Caco-2 (cell line): Measurements from ENCODE around the gene ACER2. TPM values are rescaled to one million over a fixed set of nuclear protein-coding genes. Genes with fewer than 3 reads are reported as not detected.

Experiments
- BruUV-seq: library from RNA; stranded (reverse); fragments of 400-500 nt; replicated peaks from 2 replicates; lab custom pipeline; 2021; lab: Mats Ljungman, UMichigan
- CTCF ChIA-PET: fragments of 300-600 bp; sonication (Branson Sonifier 250); formaldehyde crosslinking; loops from one replicate; lab custom pipeline; 2022; ENCODE audit warnings: antibody characterized with exemption; lab: Charles Lee
- POLR2A ChIA-PET: fragments of 300-600 bp; sonication (Branson Sonifier 250); formaldehyde crosslinking; loops from one replicate; lab custom pipeline; 2022; ENCODE audit warnings: antibody characterized with exemption; lab: Charles Lee
- DNase-seq, 2 experiments: peaks; one replicate each; pipeline versions ENCODE4 v3.0.0 to v3.0.0-alpha.2; 2020 to 2022
- H3K27me3 ChIP-seq: replicated peaks from 2 replicates; pipeline ENCODE4 v1.6.0; 2011; ENCODE audit warnings: low read length; ENCODE audit not compliant: control insufficient read depth, insufficient read depth
- H3K36me3 ChIP-seq: 2 replicates; pipeline ENCODE4 v1.5.1; 2011; ENCODE audit warnings: low read length; ENCODE audit not compliant: control insufficient read depth, insufficient read depth
- H3K4me1 ChIP-seq: fragments of 250-450 bp; sonication (Bioruptor Pico); 2 replicates; pipeline ENCODE4 v1.5.1; 2020; ENCODE audit warnings: mild to moderate bottlenecking
- H3K4me3 ChIP-seq: 2 replicates; pipeline ENCODE4 v1.5.1; 2011; ENCODE audit warnings: low read depth, mild to moderate bottlenecking, control low read depth, low read length
- H3K9me3 ChIP-seq: fragments of 250-450 bp; sonication (Bioruptor Pico); 2 replicates; pipeline ENCODE4 v1.5.1; 2020; ENCODE audit warnings: mild to moderate bottlenecking, moderate library complexity
- H3K27ac Mint-ChIP-seq: one replicate; pipeline ENCODE4 v1.8.0; 2022; ENCODE audit warnings: mixed read lengths; ENCODE audit not compliant: unreplicated experiment
- H3K27me3 Mint-ChIP-seq: one replicate; pipeline ENCODE4 v1.8.0; 2022; ENCODE audit warnings: mixed read lengths; ENCODE audit not compliant: insufficient read depth, unreplicated experiment
- H3K36me3 Mint-ChIP-seq: one replicate; pipeline ENCODE4 v1.8.0; 2022; ENCODE audit warnings: mild to moderate bottlenecking, mixed read lengths; ENCODE audit not compliant: insufficient read depth, unreplicated experiment
- H3K4me1 Mint-ChIP-seq: one replicate; pipeline ENCODE4 v1.8.0; 2022; ENCODE audit warnings: low read depth, mixed read lengths; ENCODE audit not compliant: unreplicated experiment
- H3K4me3 Mint-ChIP-seq: one replicate; pipeline ENCODE4 v1.8.0; 2022; ENCODE audit warnings: mild to moderate bottlenecking, moderate library complexity, mixed read lengths; ENCODE audit not compliant: unreplicated experiment
- H3K9me3 Mint-ChIP-seq: one replicate; pipeline ENCODE4 v1.8.0; 2022; ENCODE audit warnings: mixed read lengths; ENCODE audit not compliant: unreplicated experiment
- intact Hi-C: fragments of 100-400 bp; cut with micrococcal nuclease; formaldehyde crosslinking; loops from one replicate; pipeline ENCODE4 v1.10.0; 2022; ENCODE audit not compliant: unreplicated experiment
- total RNA-seq: library from RNA; stranded (reverse); gene quantifications from 2 replicates; pipeline ENCODE4 v1.2.3, GENCODE V29; 2022
- TF ChIP-seq, protein P1 (sequence below), 2 experiments: fragments of 200-600 bp in 1 of 2; IDR thresholded peaks; 1 replicate in 1 of 2; 2 replicates in 1 of 2; pipeline versions ENCODE4 v1.5.1 to v1.8.0; 2011 to 2022; ENCODE audit warnings: antibody characterized with exemption in 1 of 2, control low read depth in 1 of 2, inconsistent platforms in 1 of 2, low read depth in 1 of 2, low read length in 1 of 2, mild to moderate bottlenecking in 1 of 2, moderate library complexity in 1 of 2; ENCODE audit not compliant: insufficient read depth in 1 of 2, severe bottlenecking in 1 of 2, unreplicated experiment in 1 of 2

ACER2 gene
- total RNA-seq, 1 experiment from 2014 or later: 2.4 TPM

DNA sequence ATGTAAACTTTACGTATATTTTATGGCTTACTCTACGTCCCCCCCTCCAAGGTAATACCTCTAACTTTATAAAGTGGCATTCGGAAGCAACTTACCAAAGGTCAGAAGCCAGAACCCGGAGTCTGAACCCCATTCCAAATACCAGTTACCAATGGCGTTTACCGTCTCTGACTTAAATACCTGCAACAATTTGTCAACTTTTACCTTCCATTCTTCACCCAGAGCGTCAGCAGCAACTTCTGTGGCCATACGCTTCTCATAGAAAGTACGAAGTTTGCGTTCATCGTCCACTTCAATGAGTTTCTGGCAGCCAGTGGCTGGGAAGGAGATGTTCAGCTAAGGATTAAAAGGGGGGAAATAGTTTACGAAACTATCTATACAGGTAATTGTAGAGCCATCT, 29.5 kb upstream of the ACER2 start:
- peak overlapping the region; percentile 94 for H3K27ac Mint-ChIP-seq
- POLR2A ChIA-PET: interaction anchor here (1.5 kb wide), 1 partner anchor 330 kb away, joined by 4 read pairs; no protein-coding TSS in a partner anchor

DNA sequence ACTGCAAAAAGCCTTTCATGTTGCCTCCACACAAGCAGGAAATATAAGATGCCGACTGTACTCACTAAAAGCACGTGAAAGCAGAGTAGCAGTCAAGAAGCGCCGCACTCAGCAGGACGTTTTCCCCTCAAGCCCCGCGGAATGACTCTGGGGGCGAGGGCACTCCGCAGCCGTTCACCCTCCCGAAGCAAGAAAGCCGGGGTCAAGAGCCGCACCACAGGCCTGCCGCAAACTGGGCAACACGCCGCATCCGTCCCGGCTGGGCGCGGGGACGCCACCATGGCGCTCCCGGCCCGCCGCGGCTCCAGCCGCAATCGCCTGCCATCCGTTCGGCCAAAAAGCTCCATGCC, 29.1 kb upstream of the ACER2 start:
- Histone ChIP-seq H3K9me3 (no peaks in the 10 kb centered on the region), H3K4me1 (peaks cover 15% of the 10 kb centered on the region), H3K4me3 (peak overlapping the region; percentile 71), H3K27me3 (no peaks in the 10 kb centered on the region), H3K36me3 (peaks cover 1% of the 10 kb centered on the region; the same call in 1 of the 2 replicates)
- ChIA-PET POLR2A (interaction anchor here (0.6 to 1.5 kb wide), 3 partner anchors 13 to 331 kb away, joined by 3 to 4 read pairs (median 3); no protein-coding TSS in a partner anchor), CTCF (no interaction called here)
- peaks cover 59% of the 10 kb centered on the region for H3K36me3 Mint-ChIP-seq
- peak overlapping the region; percentile 82 for H3K4me3 Mint-ChIP-seq
- H3K9me3 Mint-ChIP-seq: no peaks in the 10 kb centered on the region
- DNase-seq: no peak
- no TSS peak for BruUV-seq
- H3K27ac Mint-ChIP-seq: peak overlapping the region; percentile 94
- TF ChIP-seq, protein P1, sequence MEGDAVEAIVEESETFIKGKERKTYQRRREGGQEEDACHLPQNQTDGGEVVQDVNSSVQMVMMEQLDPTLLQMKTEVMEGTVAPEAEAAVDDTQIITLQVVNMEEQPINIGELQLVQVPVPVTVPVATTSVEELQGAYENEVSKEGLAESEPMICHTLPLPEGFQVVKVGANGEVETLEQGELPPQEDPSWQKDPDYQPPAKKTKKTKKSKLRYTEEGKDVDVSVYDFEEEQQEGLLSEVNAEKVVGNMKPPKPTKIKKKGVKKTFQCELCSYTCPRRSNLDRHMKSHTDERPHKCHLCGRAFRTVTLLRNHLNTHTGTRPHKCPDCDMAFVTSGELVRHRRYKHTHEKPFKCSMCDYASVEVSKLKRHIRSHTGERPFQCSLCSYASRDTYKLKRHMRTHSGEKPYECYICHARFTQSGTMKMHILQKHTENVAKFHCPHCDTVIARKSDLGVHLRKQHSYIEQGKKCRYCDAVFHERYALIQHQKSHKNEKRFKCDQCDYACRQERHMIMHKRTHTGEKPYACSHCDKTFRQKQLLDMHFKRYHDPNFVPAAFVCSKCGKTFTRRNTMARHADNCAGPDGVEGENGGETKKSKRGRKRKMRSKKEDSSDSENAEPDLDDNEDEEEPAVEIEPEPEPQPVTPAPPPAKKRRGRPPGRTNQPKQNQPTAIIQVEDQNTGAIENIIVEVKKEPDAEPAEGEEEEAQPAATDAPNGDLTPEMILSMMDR (IDR thresholded peaks at IDR 0.05; ENCODE audit: insufficient read depth in 1 of 2, low read depth in 1 of 2, low read length in 1 of 2, severe bottlenecking in 1 of 2, unreplicated experiment in 1 of 2): no peak
- peaks cover 23% of the 10 kb centered on the region for H3K4me1 Mint-ChIP-seq
- intact Hi-C loops: loop anchor here (1.0 to 10.0 kb wide), 3 partner anchors 29 to 335 kb away; partner anchors contain the start of gene RRAGA
- H3K27me3 Mint-ChIP-seq: no peaks in the 10 kb centered on the region

More for the DNA sequence above, 29.5 kb upstream of the ACER2 start:
- peaks cover 23% of the 10 kb centered on the region for H3K4me1 Mint-ChIP-seq
- no peaks in the 10 kb centered on the region for H3K9me3 Mint-ChIP-seq
- no peak for DNase-seq
- peak overlapping the region; percentile 82 for H3K4me3 Mint-ChIP-seq
- H3K4me3 ChIP-seq: peak overlapping the region; percentile 71
- H3K4me1 ChIP-seq: peaks cover 15% of the 10 kb centered on the region
- H3K27me3 Mint-ChIP-seq: no peaks in the 10 kb centered on the region
- intact Hi-C loops: loop anchor here (10.0 kb wide), 1 partner anchor 334 kb away; the partner anchor contains the start of gene RRAGA
- no peaks in the 10 kb centered on the region for H3K9me3 ChIP-seq
- peaks cover 1% of the 10 kb centered on the region; the same call in 1 of the 2 replicates for H3K36me3 ChIP-seq
- peaks cover 63% of the 10 kb centered on the region for H3K36me3 Mint-ChIP-seq
- BruUV-seq: no TSS peak
- CTCF ChIA-PET: no interaction called here
- H3K27me3 ChIP-seq: no peaks in the 10 kb centered on the region
- TF ChIP-seq, protein P1 (IDR thresholded peaks at IDR 0.05; ENCODE audit: insufficient read depth in 1 of 2, low read depth in 1 of 2, low read length in 1 of 2, severe bottlenecking in 1 of 2, unreplicated experiment in 1 of 2): no peak

DNA sequence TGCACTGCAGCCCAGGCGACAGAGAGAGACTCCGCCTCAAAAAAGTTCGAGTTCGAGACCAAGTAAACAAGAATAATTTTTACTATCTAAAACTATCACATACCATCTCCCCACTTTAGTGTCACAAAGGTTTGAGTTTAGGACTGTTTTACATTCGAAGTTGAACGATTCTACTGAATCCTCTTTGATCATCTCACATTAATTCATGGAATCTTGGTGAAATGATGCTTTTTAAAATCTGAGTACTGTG, 28.1 kb upstream of the ACER2 start:
- intact Hi-C loops: loop anchor here (1.0 kb wide), 2 partner anchors 28 to 77 kb away; no protein-coding TSS in a partner anchor
- H3K4me1 Mint-ChIP-seq: peaks cover 22% of the 10 kb centered on the region
- H3K27me3 ChIP-seq: no peaks in the 10 kb centered on the region
- H3K36me3 Mint-ChIP-seq: peaks cover 49% of the 10 kb centered on the region
- peak overlapping the region; percentile 82 for H3K4me3 Mint-ChIP-seq
- DNase-seq: no peak
- peaks cover 1% of the 10 kb centered on the region; the same call in 1 of the 2 replicates for H3K36me3 ChIP-seq
- peak overlapping the region; percentile 94 for H3K27ac Mint-ChIP-seq
- H3K9me3 Mint-ChIP-seq: no peaks in the 10 kb centered on the region
- H3K27me3 Mint-ChIP-seq: no peaks in the 10 kb centered on the region
- TF ChIP-seq, protein P1 (IDR thresholded peaks at IDR 0.05; ENCODE audit: insufficient read depth in 1 of 2, low read depth in 1 of 2, low read length in 1 of 2, severe bottlenecking in 1 of 2, unreplicated experiment in 1 of 2): no peak
- BruUV-seq: no TSS peak
- ChIA-PET CTCF (no interaction called here), POLR2A (interaction anchor here (0.9 to 1.5 kb wide), 3 partner anchors 14 to 332 kb away, joined by 3 to 5 read pairs (median 4); no protein-coding TSS in a partner anchor)
- H3K4me1 ChIP-seq: peaks cover 15% of the 10 kb centered on the region
- no peaks in the 10 kb centered on the region for H3K9me3 ChIP-seq
- H3K4me3 ChIP-seq: peak overlapping the region; percentile 44
